Forelimb muscle (tissue), 1 donor: ENCODE results near the gene CALML6. TPM values are rescaled to one million over a fixed set of nuclear protein-coding genes. Genes with fewer than 3 reads are reported as not detected.

Experiments used
- DNase-seq: peaks from one replicate; pipeline ENCODE4 v3.0.0-alpha.2; 2013; ENCODE audit warnings: low read depth
- polyA plus RNA-seq: library from polyadenylated mRNA; unstranded; fragments of 120-200 nt; gene quantifications from one replicate; pipeline ENCODE4 v1.2.1, GENCODE V29; 2013; ENCODE audit not compliant: insufficient read length

CALML6 gene
- polyA plus RNA-seq, 1 donor: 281 TPM

DNA sequence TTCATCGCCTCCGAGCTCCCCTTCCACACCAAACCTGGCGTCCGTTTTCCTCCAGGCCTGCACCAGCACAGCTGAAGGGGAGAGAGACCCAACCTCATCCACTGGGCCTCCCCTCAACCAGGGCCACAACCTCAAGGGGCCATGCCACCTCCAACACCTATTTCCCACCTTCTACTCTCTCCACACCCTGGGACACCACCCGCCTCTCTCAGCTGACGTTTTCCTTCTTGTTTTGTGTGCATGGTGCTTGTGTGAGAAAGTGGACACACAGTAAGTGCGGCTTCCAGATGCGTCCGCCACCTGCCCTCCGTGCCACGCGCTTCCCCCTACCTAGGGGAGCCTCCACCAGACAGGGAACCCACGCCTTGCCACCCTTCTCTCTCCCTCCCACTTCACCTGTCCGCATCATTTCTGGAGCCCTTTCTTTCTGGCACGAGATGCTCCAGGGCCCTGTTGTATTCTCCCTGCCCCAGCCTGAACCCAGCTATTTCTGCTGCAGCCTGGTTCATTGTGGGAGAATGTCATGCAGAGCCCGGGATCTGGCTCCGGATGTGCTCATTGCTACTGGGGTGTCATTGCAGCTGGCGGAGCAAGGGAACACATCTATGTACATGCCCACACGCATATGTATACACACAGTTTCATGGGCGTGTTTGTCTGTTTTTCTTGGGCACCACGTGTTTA lies 22.8 kb upstream of the CALML6 start:
- DNase-seq: no peak

DNA sequence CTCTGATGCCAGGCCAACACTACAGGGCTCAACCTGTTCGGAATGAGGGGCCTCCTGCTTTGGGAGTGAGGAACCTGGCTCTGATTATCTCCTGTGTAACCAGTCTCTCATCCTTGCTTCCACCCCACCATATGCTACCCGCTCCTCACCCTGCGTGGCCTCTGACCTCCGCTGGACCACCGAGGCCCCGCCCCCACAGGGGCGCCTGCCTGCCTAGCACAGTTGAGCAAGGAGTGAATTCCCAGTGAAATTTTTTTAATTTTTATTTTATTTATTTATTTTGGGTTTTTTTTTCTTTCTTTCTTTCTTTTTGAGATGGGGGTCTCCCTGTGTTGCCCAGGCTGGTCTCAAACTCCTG lies 22.3 kb upstream of the CALML6 start:
- no peak for DNase-seq

DNA sequence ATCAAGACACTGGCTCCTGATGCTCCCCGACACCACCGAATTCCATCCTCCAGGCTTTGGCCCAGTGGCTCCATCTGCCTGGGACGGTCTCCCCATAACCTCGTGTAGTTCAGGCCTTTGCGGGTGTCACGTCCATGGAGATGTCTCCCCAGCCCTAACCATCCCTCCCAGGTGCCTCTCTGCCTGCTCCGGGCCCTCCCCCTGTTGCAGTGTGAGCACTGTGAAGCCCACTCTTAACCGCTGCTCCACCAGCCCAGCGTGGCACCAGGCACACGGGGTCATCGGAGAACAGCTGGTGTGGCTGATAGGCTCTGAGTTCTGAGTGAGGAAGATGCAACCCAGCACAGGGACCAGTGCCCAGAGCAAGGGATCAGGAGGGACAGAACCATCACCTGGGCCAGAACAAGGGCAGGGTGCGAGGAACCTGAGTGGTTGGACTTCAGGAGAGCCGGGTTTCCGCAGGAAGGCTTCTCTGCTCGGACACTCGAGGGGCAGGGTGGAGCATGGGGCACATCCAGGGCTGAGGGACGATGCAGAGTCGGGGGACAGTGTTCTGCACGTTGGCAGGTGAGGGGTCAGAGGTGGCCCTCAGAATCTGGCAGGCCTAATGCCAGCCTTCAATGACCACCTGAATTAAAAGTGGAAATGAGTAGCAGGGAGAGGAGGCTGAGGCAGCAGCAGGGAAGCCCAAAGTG lies 21.6 kb upstream of the CALML6 start:
- DNase-seq: no peak

DNA sequence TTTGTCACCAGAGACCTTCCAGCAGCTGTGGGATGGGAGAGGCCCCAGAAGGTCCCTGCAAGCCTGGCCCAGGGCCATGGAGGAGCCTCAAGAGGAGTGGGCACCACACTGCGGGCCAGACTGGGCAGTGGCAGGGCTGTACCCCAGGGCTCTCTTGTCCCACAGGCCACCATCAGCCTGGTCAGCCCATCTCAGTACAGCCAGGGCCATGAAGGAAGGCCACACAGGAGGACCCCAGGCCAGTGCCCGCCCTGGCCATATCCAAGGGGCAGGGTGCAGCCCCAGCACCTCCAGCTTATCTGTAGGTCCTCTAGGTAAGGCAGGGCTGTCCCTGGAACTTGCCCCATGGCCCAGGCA lies 21.1 kb upstream of the CALML6 start:
- no peak for DNase-seq

DNA sequence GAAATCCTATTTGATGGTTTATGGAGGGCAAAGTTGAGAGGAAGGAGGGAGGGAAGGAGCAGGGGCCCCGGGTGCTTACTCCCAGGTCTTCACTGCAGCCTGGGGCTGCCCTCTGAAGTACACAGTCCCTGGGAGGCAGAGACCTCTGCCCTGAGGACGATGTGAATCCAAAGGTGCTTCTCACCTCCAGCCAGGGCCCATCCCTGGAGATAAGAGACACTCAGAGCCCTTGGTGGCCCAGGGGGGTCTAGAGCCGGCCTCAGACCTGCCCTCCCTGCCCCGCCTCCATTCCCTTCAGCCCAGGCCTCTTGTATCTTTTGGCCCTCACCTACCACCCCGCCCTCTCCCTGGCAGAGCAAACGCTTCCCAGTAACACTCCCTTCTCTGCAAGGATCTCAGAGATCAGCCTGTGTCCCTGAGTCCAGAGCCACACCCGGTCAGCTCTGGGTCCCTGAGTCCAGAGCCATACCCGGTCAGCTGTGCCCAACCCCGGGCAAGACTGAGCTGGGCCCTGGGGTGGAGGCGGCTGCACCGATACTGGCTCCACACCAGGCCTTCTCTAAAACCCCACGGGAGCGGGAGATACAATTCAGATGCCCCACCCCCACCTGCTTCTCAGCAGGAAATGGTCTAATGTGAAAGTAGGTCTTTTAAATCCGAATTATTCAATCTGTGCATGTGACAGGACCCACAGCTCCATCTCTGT lies 20.6 kb upstream of the CALML6 start:
- no peak for DNase-seq

DNA sequence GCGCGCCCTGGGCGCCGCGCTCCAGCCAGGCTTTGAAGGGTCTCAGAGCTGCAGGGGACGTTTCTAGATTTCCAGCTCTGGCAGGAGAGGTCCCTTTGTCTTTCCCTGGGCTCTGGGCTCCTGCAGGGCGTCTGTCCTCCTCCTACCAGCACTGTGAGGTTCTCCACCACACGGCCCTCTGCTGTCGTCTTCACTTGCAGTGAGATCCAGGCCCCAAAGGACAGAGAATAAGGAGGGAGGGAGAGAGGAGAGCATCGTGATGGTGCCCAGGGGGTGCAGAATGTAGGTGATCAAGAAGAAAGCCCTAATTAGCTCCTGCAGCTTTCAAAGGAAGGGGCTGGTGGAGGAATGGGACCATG lies 20.0 kb upstream of the CALML6 start:
- DNase-seq: no peak

DNA sequence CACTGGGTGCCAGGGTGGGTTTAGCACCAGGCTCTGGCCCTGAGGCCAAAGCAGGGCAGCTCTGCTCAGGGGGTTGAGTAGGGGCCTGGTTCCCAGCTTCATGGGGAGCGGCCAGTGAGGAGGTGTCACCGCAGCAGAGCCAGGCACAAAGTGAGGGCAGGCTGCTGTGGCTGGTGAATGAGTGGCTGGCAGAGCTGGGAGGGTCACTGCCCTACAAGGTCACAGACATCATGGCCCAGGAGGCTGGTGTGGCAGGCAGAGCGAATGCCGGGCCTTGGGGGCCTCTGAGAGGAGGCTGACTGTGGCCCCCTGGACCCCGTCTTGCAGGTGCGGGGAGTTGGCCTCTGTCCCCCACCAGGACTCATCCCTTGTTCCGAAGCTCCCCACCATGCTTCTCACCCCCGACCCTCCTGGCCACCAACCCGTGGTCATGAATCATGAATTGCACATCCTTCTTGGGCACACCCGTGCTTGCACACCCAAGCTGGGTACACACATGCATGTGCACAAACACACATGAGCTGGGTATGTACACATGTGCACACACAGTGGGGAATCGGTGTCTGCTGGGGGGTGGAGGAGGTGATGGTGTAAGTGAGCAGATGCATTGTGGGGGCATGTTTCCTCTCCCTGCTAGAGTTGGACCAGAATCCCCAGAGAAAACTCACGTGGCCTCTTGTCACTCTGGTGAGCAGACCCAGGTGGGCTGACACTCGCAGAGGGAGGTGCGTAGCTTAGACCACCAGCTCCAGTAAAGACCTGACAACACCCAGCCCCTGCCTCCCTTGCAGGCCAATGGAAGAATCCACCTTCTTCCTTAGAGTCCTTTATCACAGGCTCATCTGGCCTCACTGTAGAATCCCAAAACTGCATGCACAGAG lies 19.4 kb upstream of the CALML6 start:
- DNase-seq: no peak

DNA sequence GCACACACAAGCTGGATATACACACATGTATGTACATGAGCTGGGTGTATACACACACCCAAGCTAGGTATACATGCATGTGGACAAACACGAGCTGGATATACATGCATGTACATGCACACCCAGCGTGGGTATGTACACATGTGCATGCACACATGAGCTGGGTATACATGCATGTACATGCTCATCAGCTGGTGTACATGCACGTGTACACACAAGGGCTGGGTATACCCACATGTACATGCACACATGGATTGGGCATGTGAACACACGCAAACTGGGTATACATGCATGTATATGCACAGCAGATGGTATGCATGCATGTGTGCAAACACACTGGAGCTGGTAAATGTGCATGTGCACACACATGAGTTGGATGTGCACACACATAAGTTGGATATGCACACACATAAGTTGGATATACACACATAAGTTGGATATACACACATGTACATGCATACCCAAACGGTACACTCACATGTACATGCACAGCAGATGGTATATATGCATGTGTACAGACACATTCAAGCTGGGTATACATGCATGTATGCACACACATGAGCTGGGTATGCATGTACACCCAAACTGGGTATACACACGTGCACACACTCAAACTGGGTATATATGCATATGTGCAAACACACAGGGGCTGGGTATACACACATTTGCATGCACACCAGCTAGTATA lies 16.7 kb upstream of the CALML6 start:
- no peak for DNase-seq

DNA sequence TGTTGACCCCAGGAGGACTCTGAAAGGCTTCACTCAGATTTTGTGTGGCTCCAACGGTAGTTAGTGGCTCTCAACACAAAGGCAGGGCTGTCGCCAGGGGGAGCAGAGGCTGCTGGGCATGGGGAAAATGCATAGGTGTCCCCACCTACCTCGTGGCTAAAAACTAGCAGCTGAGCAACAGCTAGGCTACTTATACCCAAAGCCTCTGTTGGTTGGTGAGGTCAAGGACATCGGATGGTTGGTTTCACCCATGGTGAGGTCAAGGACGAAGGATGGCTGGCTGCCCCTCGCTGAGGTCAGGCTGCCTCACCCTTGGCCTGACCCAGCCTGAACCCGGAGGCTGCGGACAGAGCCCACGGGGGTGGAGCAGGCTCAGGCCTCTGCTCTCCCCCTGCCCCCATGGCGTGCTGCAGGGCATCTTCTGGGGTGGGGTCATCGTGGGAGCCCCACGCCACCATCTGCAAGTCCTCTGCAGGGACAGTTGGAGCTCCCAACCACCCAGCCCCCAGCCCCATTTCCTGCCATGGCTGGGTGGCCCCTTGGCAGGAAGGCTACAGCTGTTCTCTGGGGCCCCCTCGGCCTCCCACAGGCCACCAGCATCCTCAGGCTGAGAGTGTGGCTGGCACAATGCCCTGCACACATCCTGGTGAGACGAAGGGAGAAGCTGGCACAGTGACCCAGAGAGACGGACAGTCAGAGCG lies 15.6 kb upstream of the CALML6 start:
- no peak for DNase-seq

DNA sequence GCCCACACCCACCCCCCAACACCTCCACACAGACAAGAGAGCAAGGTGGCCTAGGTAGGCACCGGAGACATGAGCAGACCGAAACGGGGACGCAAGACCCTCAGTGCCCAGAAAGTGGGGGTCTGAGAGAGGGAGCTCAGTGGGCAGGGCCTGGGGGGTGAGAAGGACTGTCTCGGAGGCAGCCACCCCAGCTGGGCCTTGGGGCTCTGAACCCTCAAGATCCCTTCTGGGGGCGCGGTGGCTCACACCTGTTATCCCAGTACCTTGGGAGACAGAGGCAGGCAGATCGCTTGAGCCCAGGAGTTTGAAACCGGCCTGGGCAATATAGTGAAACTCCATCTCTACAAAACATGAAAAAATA lies 15.1 kb upstream of the CALML6 start:
- no peak for DNase-seq

DNA sequence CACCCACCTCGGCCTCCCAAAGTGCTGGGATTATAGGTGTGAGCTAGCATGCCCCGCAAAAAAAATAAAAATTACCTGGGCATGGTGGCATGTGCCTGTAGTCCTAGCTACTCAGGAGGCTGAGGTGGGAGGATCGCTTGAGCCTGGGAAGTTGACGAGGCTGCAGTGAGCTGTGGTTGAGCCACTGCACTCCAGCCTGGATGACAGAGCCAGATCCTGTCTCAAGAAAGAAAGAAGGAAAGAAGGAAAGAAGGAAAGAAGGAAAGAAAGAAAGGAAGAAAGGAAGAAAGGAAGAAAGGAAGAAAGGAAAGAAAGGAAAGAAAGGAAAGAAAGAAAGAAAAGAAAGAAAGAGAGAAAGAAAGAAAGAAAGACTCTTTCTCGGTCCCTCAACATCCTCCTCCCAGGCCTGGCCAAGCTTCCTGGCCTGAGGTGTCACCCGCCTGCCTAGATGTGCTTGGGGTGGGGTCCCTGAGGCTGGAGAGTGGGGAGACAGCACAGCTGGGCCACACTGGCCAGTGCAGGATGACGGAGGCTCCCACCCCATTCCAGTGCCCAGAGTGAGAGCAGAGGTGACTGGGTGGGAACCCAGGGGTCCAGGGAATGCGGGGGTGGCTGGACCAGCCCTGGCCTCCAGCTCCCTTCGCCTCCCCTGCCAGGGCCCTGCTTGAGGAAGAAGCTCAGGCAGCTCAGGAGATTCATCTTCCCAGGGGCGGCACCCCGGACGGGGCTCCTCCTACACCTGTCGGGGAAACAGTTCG lies 14.0 kb upstream of the CALML6 start:
- DNase-seq: no peak

DNA sequence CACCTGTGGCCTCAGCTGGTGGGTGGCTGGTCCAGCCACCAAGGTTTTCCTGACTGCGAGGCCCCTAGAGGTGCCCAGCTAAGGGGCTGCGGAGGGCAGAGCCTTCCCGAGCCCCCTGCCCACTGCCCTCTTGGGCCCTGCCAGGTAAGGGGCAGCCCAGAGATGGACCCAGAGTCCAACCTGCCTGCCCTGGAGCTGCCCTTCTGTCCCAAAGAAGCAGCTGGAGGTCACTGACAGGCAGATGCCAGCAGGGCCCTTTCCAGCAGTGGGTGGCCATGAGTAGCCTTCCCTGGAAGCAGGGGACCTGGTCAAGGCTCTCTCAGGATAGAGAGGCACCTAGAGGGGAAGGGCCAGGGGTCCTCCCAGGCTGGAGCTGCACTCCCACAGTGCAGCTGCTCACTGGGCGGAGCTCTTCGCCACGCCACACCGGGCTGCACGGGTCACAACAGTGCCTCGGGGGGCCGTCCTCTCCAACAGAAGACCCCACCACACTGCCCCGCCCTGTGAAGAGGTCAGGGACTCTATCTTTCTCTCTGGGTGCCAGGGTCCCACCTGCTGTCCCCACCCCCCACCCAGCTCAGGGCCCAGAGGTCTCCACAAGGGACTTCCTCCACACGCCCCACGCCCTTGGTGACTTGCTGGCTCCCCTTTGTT lies 13.3 kb upstream of the CALML6 start:
- no peak for DNase-seq

DNA sequence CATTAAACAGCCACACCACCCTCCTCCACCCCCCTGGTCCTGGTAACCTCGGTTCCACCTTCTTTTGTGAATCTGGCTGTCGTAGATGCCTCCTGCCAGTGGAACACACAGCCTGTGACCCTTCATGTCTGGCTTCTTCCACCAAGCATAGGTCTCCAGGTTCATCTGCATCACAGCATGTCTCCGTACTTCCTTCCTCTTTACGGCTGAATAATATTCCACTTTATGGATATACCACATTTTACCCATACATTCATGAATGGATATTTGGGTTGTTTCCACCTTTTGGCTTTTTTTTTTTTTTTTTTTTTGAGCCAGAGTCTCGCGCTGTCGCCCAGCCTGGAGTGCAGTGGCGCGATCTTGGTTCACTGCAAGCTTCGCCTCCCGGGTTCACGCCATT lies 11.8 kb upstream of the CALML6 start:
- no peak for DNase-seq

DNA sequence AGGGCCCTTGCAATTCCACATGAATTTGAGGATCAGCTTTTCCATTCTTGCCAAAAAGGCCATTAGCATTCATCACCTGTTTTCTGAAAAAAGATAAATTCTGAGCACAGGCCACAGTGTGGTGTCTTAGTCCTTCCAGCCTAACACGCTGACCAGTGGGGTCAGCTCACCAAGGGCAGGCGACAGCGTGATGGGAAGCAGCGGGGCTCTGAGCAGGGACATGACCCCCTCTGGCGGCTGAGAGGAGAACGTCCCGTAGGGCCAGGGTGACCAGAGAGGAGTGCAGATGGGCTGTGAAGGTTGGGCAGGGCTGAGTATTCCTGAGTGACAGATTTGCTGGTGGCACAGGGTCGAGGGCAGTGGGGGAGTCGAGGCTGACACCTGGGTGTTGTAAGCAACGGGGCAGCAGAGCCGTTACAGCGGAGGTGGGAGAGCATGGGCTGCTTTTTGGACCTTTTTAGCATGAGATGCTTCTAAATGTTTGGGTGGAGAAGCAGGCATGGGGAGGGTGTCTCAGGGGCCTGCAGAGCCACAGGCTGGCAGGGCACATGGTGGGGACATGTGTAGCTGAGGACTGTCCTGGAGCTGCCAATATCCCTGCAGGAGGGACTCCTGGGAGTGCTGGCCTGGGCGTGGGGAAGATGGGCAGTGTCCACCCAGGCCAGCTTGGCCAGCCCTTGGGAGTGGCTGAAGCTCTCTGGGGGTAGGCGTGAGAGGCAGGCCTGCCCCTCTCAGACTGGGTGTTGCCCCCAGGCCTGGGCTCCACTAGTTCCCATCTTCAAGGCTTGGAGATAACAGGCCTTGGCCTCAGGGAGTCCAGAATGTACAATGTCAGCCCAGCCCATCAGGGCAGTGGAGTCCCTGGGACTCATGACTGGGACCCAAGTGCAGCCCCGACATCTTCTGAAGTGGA lies 8.6 kb upstream of the CALML6 start:
- DNase-seq: peak; percentile 57

DNA sequence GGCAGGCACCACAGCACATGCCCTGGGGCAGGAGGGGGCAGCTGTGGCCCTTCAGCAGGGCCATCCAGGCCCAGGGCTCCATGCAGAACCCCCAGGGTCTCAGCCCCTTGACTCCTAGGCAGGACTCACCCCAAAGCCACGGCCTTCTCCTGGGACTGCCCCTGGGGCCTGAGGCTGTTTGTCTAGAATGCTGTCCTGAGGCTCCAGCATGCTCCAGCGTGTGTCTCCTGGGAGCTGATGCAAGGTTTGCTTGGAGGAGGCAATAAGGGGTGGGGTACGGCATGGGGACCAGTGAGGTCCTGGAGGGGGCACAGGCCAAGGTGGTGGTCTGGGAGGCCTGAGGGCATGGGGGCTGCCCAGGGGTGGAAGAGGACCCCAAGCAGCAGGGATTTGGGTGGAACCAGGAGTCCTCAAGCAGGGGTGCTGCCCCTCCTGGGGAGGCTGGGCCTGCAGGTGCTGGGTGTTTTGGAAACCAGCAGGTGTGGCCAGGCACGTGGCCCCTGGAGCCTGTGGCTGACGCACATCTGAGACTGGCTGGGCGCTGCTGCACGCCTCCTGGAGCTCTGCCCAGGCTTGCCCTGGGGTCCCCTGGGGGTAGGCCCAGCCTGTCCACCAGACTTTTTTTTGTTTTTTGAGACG lies 7.8 kb upstream of the CALML6 start:
- no peak for DNase-seq

DNA sequence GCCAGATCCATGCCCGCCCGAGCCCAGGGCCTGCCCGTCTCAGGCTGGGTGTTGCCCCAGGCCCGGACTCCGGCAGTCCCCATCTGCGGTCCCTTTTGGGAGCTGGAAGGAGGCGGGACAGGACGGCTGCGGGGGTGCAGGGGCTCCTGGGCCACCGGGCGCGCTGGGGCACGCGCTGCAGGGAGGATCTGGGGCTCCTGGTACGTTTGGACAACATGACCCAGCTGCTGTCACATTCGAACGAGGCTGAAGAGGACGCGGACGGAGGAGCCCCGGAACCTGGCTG lies 6.6 kb upstream of the CALML6 start:
- no peak for DNase-seq

DNA sequence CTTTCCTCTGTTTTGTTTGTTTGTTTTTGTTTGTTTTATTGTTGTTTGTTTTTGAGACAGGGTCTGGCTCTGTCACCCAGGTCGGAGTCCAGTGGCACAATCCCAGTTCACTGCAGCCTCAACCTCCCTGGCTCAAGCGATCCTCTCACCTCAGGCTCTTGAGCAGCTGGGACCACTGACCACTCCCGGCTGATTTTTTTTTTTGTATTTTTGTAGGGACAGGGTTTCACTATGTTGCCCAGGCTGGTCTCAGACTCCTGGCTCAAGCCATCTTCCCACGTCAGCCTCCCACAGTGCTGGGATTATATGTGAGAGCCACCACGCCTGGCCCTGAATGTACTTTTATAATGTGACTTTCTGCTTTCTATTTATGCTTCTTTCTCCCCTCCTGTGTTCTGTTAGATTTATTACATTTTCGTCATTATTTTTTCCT lies 5.0 kb upstream of the CALML6 start:
- DNase-seq: no peak

DNA sequence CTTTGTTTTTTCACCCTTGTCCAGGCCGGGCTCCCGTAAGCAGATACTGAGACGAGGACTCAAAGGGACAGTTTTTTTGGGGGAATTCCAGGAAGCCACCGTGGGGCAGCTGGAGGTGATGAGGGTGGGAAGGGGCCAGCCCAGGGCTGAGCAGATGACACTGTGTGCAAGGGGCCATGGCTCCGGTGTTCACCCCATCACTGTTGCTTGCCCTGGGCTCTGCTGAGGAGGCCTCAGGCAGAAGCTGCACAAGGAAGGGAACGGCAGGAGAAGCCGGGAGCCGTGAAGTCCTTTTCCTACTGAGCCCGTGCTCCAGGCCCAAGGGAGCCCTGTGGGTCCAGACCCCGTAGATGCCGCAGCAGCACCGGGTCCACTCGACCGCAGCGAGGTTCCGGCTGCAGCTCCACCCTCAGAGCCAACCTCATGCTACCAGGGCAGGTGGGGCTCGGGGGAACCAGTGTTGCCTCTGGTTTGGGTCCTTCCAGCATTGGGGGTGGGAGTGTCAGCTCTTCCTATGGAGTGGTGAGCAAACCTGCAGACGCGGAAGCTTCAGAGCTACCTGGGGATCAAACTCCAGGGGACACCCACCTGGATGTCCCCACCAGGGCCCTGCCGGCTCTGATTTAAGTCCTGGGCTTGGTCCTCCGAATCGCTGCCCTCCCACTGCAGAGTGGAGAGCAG lies 4.3 kb upstream of the CALML6 start:
- DNase-seq: no peak
